Body of pancreas (tissue), 4 donors: ENCODE data around the gene SLC25A40.

Experiments used
- POLR2A ChIP-seq, 3 donors: fragments of 450-650 bp; IDR thresholded peaks; one replicate each; pipeline ENCODE4 v1.6.1; 2016; ENCODE audit warnings: antibody characterized with exemption in 3 of 3, mild to moderate bottlenecking in 2 of 3
- TF ChIP-seq, protein P1 (sequence below), 7 experiments: fragments of 450-650 bp in 4 of 7; fragments of 200-600 bp in 3 of 7; sonication (generic) in 3 of 7; IDR thresholded peaks; one replicate each; pipeline ENCODE4 v1.5.1; 2016 to 2019; ENCODE audit warnings: antibody characterized with exemption in 7 of 7

DNA sequence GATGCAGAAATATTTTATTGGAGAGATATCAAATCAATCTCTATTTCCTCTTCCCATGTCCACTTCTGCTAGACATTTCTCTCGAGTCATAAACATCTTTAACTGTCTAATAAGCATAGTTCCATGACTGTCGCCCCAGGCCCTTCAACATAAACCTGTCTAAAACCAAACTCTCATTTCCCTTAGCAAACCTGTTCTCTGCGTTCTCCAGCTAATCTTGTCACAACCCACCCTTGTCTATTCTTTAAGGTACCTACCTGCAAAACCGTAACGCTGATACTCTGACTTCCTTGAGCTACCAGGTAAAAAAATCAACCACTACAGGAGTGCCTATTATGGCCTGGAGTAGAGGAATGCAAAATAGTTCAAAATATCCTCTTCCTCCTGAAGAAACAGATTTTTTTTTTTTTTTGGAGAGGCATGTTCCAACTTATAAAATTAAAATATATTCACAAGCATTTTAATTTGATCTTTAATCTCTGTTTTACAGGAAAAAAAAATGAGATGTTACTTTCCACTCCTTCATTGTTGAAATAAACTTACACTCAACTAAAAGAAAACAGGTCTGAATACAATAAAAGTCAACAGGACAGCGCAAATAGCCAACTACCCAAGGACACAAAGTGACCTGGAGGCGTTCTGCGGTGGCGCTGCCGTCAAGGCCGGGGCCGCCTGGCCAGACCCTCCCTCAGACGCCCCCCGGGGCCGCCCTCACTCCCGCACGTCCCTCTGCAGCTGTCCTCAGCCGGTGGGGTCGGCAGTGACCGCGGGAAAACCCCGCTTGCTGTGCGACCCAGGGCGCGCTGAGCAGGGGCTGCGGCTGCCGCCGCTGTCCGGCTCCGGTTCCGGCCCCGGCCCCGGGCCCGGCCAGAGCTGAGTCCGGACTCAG is 765 bp downstream of the SLC25A40 start:
- TF ChIP-seq, protein P1, sequence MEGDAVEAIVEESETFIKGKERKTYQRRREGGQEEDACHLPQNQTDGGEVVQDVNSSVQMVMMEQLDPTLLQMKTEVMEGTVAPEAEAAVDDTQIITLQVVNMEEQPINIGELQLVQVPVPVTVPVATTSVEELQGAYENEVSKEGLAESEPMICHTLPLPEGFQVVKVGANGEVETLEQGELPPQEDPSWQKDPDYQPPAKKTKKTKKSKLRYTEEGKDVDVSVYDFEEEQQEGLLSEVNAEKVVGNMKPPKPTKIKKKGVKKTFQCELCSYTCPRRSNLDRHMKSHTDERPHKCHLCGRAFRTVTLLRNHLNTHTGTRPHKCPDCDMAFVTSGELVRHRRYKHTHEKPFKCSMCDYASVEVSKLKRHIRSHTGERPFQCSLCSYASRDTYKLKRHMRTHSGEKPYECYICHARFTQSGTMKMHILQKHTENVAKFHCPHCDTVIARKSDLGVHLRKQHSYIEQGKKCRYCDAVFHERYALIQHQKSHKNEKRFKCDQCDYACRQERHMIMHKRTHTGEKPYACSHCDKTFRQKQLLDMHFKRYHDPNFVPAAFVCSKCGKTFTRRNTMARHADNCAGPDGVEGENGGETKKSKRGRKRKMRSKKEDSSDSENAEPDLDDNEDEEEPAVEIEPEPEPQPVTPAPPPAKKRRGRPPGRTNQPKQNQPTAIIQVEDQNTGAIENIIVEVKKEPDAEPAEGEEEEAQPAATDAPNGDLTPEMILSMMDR (IDR thresholded peaks at IDR 0.05) = no peak
- no peak for TF ChIP-seq POLR2A (IDR thresholded peaks at IDR 0.05)
